HG03565 (cell line): Measurements from ENCODE around the gene DCDC2C.
"Not testable (repeated sequence)": the region's sequence is repeated elsewhere in the genome, so short reads cannot be mapped to it uniquely, and the experiment has no call there.

ENCODE experiments used
- ATAC-seq: cut with Tn5 transposase; IDR thresholded peaks from one replicate; pipeline ENCODE4 v1.9.1; 2021; ENCODE audit warnings: mild to moderate bottlenecking, moderate library complexity; ENCODE audit not compliant: unreplicated experiment

The DCDC2C gene

GRCh38 chr2:3814706-3815245, 111.4 kb downstream of the DCDC2C start:
- no peak for ATAC-seq

GRCh38 chr2:3817144-3817543, 113.8 kb downstream of the DCDC2C start:
- not testable (repeated sequence) for ATAC-seq

- ATAC-seq, result no peak
Measured at GRCh38 chr2:3823748-3824147, 120.4 kb downstream of the DCDC2C start.

GRCh38 chr2:3827673-3828575, 124.5 kb downstream of the DCDC2C start:
- no peak for ATAC-seq

- no peak for ATAC-seq
Measured at GRCh38 chr2:3830796-3831195, 127.4 kb downstream of the DCDC2C start.

GRCh38 chr2:3837086-3837485, 133.7 kb downstream of the DCDC2C start:
- ATAC-seq, result no peak

GRCh38 chr2:3838348-3838747, 135.0 kb downstream of the DCDC2C start:
- no peak for ATAC-seq

- ATAC-seq, result no peak
Measured at GRCh38 chr2:3839476-3839875, 136.1 kb downstream of the DCDC2C start.

GRCh38 chr2:3840611-3841155, 137.3 kb downstream of the DCDC2C start:
- ATAC-seq, result no peak

GRCh38 chr2:3847397-3848052, 144.2 kb downstream of the DCDC2C start:
- no peak for ATAC-seq

GRCh38 chr2:3848776-3849175, 145.4 kb downstream of the DCDC2C start:
- ATAC-seq, result no peak

GRCh38 chr2:3849213-3849612, 145.8 kb downstream of the DCDC2C start:
- no peak for ATAC-seq

GRCh38 chr2:3857576-3857975, 154.2 kb downstream of the DCDC2C start:
- no peak for ATAC-seq

- ATAC-seq, result no peak
Measured at GRCh38 chr2:3864943-3865865, 161.8 kb downstream of the DCDC2C start.

- ATAC-seq, result no peak
Measured at GRCh38 chr2:3867469-3867868, 164.1 kb downstream of the DCDC2C start.

- ATAC-seq, result no peak
Measured at GRCh38 chr2:3868012-3868805, 164.8 kb downstream of the DCDC2C start.

- no peak for ATAC-seq
Measured at GRCh38 chr2:3870222-3870621, 166.8 kb downstream of the DCDC2C start.

GRCh38 chr2:3871002-3871401, 167.6 kb downstream of the DCDC2C start:
- no peak for ATAC-seq

- no peak for ATAC-seq
Measured at GRCh38 chr2:3872451-3872850, 169.1 kb downstream of the DCDC2C start.

GRCh38 chr2:3873899-3874298, 170.5 kb downstream of the DCDC2C start:
- no peak for ATAC-seq
